WI38 (cell line): ENCODE results near the gene FMNL1.

Source experiments
- H3K4me3 ChIP-seq: 2 replicates; pipeline ENCODE4 v1.5.1; 2011; ENCODE audit warnings: low read depth, mild to moderate bottlenecking, control low read depth, low read length
- CTCF ChIP-seq: IDR thresholded peaks from 2 replicates; pipeline ENCODE4 v1.5.1; 2012; ENCODE audit warnings: low read depth, mild to moderate bottlenecking, control low read depth, low read length

FMNL1 gene

GRCh38 chr17:45224671-45225050 lies 3.0 kb downstream of the FMNL1 start:
- no peak overlapping the region for H3K4me3 ChIP-seq

GRCh38 chr17:45225051-45225700 lies 3.5 kb downstream of the FMNL1 start:
- no peak for TF ChIP-seq CTCF
- H3K4me3 ChIP-seq: no peak overlapping the region

More at GRCh38 chr17:45224671-45225050, 3.0 kb downstream of the FMNL1 start:
- no peak for TF ChIP-seq CTCF

- no peak for TF ChIP-seq CTCF
- no peak overlapping the region for H3K4me3 ChIP-seq
Observed at GRCh38 chr17:45225964-45226530, 4.4 kb downstream of the FMNL1 start.

- no peak overlapping the region for H3K4me3 ChIP-seq
- no peak for TF ChIP-seq CTCF
Observed at GRCh38 chr17:45226576-45226975, 4.9 kb downstream of the FMNL1 start.

GRCh38 chr17:45227101-45227925 lies 5.6 kb downstream of the FMNL1 start:
- no peak for TF ChIP-seq CTCF
- no peak overlapping the region for H3K4me3 ChIP-seq

- H3K4me3 ChIP-seq: no peak overlapping the region
- no peak for TF ChIP-seq CTCF
Observed at GRCh38 chr17:45227926-45228762, 6.5 kb downstream of the FMNL1 start.
